Right atrium auricular region (tissue), 2 donors: Measurements from ENCODE around the gene ABTB1. TPM values are rescaled to one million over a fixed set of nuclear protein-coding genes. Genes with fewer than 3 reads are reported as not detected.
"Not testable (repeated sequence)": the region's sequence is repeated elsewhere in the genome, so short reads cannot be mapped to it uniquely, and the experiment has no call there.

Source experiments
- DNase-seq: peaks from one replicate; pipeline ENCODE4 v3.0.0-alpha.2; 2019; ENCODE audit warnings: low spot score
- H3K27ac ChIP-seq, 2 donors: fragments of 200-600 bp; sonication (generic); 1 replicate in 1 of 2; 2 replicates in 1 of 2; pipeline ENCODE4 v1.5.1; 2016 to 2019
- H3K27me3 ChIP-seq, 2 donors: fragments of 200-600 bp; sonication (generic); one replicate each; pipeline versions ENCODE4 v1.5.1 to v1.6.0; 2017 to 2019
- H3K36me3 ChIP-seq: fragments of 200-600 bp; sonication (generic); one replicate; pipeline ENCODE4 v1.5.1; 2016
- H3K4me1 ChIP-seq, 2 donors: fragments of 200-600 bp; sonication (generic); one replicate each; pipeline versions ENCODE4 v1.5.1 to v1.6.0; 2017 to 2019
- H3K4me3 ChIP-seq, 2 donors: fragments of 200-600 bp; sonication (generic); 1 replicate in 1 of 2; 2 replicates in 1 of 2; pipeline ENCODE4 v1.5.1; 2017 to 2019; ENCODE audit warnings: mild to moderate bottlenecking in 1 of 2, moderate library complexity in 1 of 2
- H3K9me3 ChIP-seq, 2 donors: fragments of 200-600 bp; sonication (generic); one replicate each; pipeline ENCODE4 v1.5.1; 2019
- CTCF ChIP-seq, 2 donors: fragments of 200-600 bp; sonication (generic); IDR thresholded peaks; one replicate each; pipeline ENCODE4 v1.5.1; 2019; ENCODE audit warnings: antibody characterized with exemption in 2 of 2
- total RNA-seq, 2 donors: library from RNA; depleted of rRNA; stranded (reverse); fragments of >200 nt; gene quantifications; one replicate each; pipeline ENCODE4 v1.1.0, GENCODE V29; 2016

ABTB1 gene
- total RNA-seq, 2 donors from 2014 or later: 14.9 to 16.9 TPM

GRCh38 chr3:127652246-127652995, 20.3 kb upstream of the ABTB1 start:
- Histone ChIP-seq H3K27ac (no peak overlapping the region), H3K4me1 (peaks cover 0 to 7% of the 10 kb centered on the region in 2 donors), H3K27me3 (no peaks in the 10 kb centered on the region), H3K9me3 (no peaks in the 10 kb centered on the region), H3K4me3 (no peak overlapping the region), H3K36me3 (no peaks in the 10 kb centered on the region)
- no peak for DNase-seq
- TF ChIP-seq CTCF (IDR thresholded peaks at IDR 0.05): peak; percentile 76 to 92

- Histone ChIP-seq H3K27me3 (no peaks in the 10 kb centered on the region), H3K36me3 (no peaks in the 10 kb centered on the region), H3K27ac (no peak overlapping the region), H3K4me3 (no peak overlapping the region), H3K4me1 (peaks cover 0 to 7% of the 10 kb centered on the region in 2 donors), H3K9me3 (no peaks in the 10 kb centered on the region)
- no peak for DNase-seq
- no peak for TF ChIP-seq CTCF (IDR thresholded peaks at IDR 0.05)
These were observed 18.4 kb upstream of the ABTB1 start for GRCh38 chr3:127654374-127654773.

- H3K4me3 ChIP-seq, H3K27ac ChIP-seq, H3K27me3 ChIP-seq, H3K4me1 ChIP-seq, H3K36me3 ChIP-seq, H3K9me3 ChIP-seq, DNase-seq: not testable (repeated sequence)
These were observed 17.8 kb upstream of the ABTB1 start for GRCh38 chr3:127654993-127655392.

GRCh38 chr3:127655641-127656040, 17.1 kb upstream of the ABTB1 start:
- H3K27ac ChIP-seq: no peak overlapping the region
- DNase-seq: no peak
- H3K36me3 ChIP-seq: no peaks in the 10 kb centered on the region
- no peak overlapping the region for H3K4me3 ChIP-seq
- no peaks in the 10 kb centered on the region for H3K9me3 ChIP-seq
- no peak for TF ChIP-seq CTCF (IDR thresholded peaks at IDR 0.05)
- H3K4me1 ChIP-seq: peaks cover 0 to 7% of the 10 kb centered on the region in 2 donors
- no peaks in the 10 kb centered on the region for H3K27me3 ChIP-seq

GRCh38 chr3:127656906-127657305, 15.8 kb upstream of the ABTB1 start:
- Histone ChIP-seq H3K27ac (no peak overlapping the region), H3K9me3 (no peaks in the 10 kb centered on the region), H3K36me3 (no peaks in the 10 kb centered on the region), H3K4me1 (peaks cover 0 to 7% of the 10 kb centered on the region in 2 donors), H3K27me3 (no peaks in the 10 kb centered on the region), H3K4me3 (no peak overlapping the region)
- DNase-seq: no peak
- TF ChIP-seq CTCF (IDR thresholded peaks at IDR 0.05): no peak

- H3K27ac ChIP-seq: no peak overlapping the region
- no peaks in the 10 kb centered on the region for H3K9me3 ChIP-seq
- H3K27me3 ChIP-seq: no peaks in the 10 kb centered on the region
- no peaks in the 10 kb centered on the region for H3K36me3 ChIP-seq
- no peak for DNase-seq
- no peak for TF ChIP-seq CTCF (IDR thresholded peaks at IDR 0.05)
- H3K4me1 ChIP-seq: no peaks in the 10 kb centered on the region
- no peak overlapping the region for H3K4me3 ChIP-seq
These were observed 14.5 kb upstream of the ABTB1 start for GRCh38 chr3:127658234-127658633.
